Right atrium auricular region (tissue), 2 donors: ENCODE data around the gene KMT2E. TPM values are rescaled to one million over a fixed set of nuclear protein-coding genes. Genes with fewer than 3 reads are reported as not detected.

Source experiments
- DNase-seq: peaks from one replicate; pipeline ENCODE4 v3.0.0-alpha.2; 2019; ENCODE audit warnings: low spot score
- H3K27ac ChIP-seq, 2 donors: fragments of 200-600 bp; sonication (generic); 1 replicate in 1 of 2; 2 replicates in 1 of 2; pipeline ENCODE4 v1.5.1; 2016 to 2019
- H3K27me3 ChIP-seq, 2 donors: fragments of 200-600 bp; sonication (generic); one replicate each; pipeline versions ENCODE4 v1.5.1 to v1.6.0; 2017 to 2019
- H3K36me3 ChIP-seq: fragments of 200-600 bp; sonication (generic); one replicate; pipeline ENCODE4 v1.5.1; 2016
- H3K4me1 ChIP-seq, 2 donors: fragments of 200-600 bp; sonication (generic); one replicate each; pipeline versions ENCODE4 v1.5.1 to v1.6.0; 2017 to 2019
- H3K4me3 ChIP-seq, 2 donors: fragments of 200-600 bp; sonication (generic); 1 replicate in 1 of 2; 2 replicates in 1 of 2; pipeline ENCODE4 v1.5.1; 2017 to 2019; ENCODE audit warnings: mild to moderate bottlenecking in 1 of 2, moderate library complexity in 1 of 2
- H3K9me3 ChIP-seq, 2 donors: fragments of 200-600 bp; sonication (generic); one replicate each; pipeline ENCODE4 v1.5.1; 2019
- CTCF ChIP-seq, 2 donors: fragments of 200-600 bp; sonication (generic); IDR thresholded peaks; one replicate each; pipeline ENCODE4 v1.5.1; 2019; ENCODE audit warnings: antibody characterized with exemption in 2 of 2
- total RNA-seq, 2 donors: library from RNA; depleted of rRNA; stranded (reverse); fragments of >200 nt; gene quantifications; one replicate each; pipeline ENCODE4 v1.1.0, GENCODE V29; 2016

Gene KMT2E
- total RNA-seq, 2 donors from 2014 or later = 51.4 to 81.3 TPM

GRCh38 chr7:104967595-104967994 lies 46.4 kb upstream of the KMT2E start:
- no peak overlapping the region for H3K4me3 ChIP-seq
- peaks cover 0 to 41% of the 10 kb centered on the region in 2 donors for H3K4me1 ChIP-seq
- DNase-seq = no peak
- H3K27me3 ChIP-seq = no peaks in the 10 kb centered on the region
- TF ChIP-seq CTCF (IDR thresholded peaks at IDR 0.05) = no peak
- H3K9me3 ChIP-seq = no peaks in the 10 kb centered on the region
- peak overlapping the region; percentile 17 to 26 for H3K27ac ChIP-seq
- no peaks in the 10 kb centered on the region for H3K36me3 ChIP-seq

- Histone ChIP-seq H3K27ac (peak overlapping the region in 1 of 2 donors; percentile 26), H3K4me1 (peaks cover 0 to 41% of the 10 kb centered on the region in 2 donors), H3K9me3 (no peaks in the 10 kb centered on the region), H3K27me3 (no peaks in the 10 kb centered on the region), H3K4me3 (no peak overlapping the region), H3K36me3 (no peaks in the 10 kb centered on the region)
- TF ChIP-seq CTCF (IDR thresholded peaks at IDR 0.05) = no peak
- no peak for DNase-seq
Observed at GRCh38 chr7:104968648-104969047, 45.4 kb upstream of the KMT2E start.

- H3K27ac ChIP-seq = peak overlapping the region in 1 of 2 donors; percentile 26
- no peaks in the 10 kb centered on the region for H3K27me3 ChIP-seq
- no peak for TF ChIP-seq CTCF (IDR thresholded peaks at IDR 0.05)
- H3K4me1 ChIP-seq = peaks cover 0 to 38% of the 10 kb centered on the region in 2 donors
- H3K36me3 ChIP-seq = no peaks in the 10 kb centered on the region
- no peak overlapping the region for H3K4me3 ChIP-seq
- DNase-seq = no peak
- no peaks in the 10 kb centered on the region for H3K9me3 ChIP-seq
Observed at GRCh38 chr7:104969183-104969582, 44.8 kb upstream of the KMT2E start.

- H3K9me3 ChIP-seq = no peaks in the 10 kb centered on the region
- H3K36me3 ChIP-seq = no peaks in the 10 kb centered on the region
- no peaks in the 10 kb centered on the region for H3K27me3 ChIP-seq
- TF ChIP-seq CTCF (IDR thresholded peaks at IDR 0.05) = no peak
- H3K4me3 ChIP-seq = no peak overlapping the region
- H3K27ac ChIP-seq = peak overlapping the region in 1 of 2 donors; percentile 61
- DNase-seq = peak; percentile 79
- peaks cover 0 to 37% of the 10 kb centered on the region in 2 donors for H3K4me1 ChIP-seq
Observed at GRCh38 chr7:104971290-104972071, 42.5 kb upstream of the KMT2E start.

DNA sequence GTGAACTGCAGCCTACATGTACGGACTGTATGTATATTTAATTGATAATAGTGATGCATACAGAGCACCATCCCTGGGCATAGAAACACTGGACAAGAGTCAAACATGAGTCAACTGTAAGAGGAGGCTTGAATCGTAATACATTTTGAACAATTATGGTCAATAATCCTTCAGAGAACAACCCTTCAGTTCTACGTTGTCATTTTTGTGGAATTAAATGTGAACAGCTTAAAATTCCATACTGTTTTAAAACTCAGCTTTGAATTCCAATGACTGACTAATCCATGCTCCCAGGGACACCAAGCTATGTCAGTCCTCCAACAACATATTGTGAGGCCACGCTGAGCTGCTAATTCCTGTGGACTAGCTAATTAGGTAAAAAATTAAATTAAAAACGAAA lies 41.5 kb upstream of the KMT2E start:
- TF ChIP-seq CTCF (IDR thresholded peaks at IDR 0.05) = no peak
- Histone ChIP-seq H3K27ac (peak overlapping the region; percentile 61 to 68), H3K4me1 (peaks cover 0 to 48% of the 10 kb centered on the region in 2 donors), H3K4me3 (no peak overlapping the region), H3K27me3 (no peaks in the 10 kb centered on the region), H3K9me3 (no peaks in the 10 kb centered on the region), H3K36me3 (no peaks in the 10 kb centered on the region)
- no peak for DNase-seq
